Natural killer cell (primary cell): ENCODE results near the gene ABCC10. TPM values are rescaled to one million over a fixed set of nuclear protein-coding genes. Genes with fewer than 3 reads are reported as not detected.

Source experiments
- ATAC-seq, 3 donors: fragments of 150-1000 bp in 2 of 3; fragments of 200-7000 bp in 1 of 3; cut with Tn5 transposase; 1 replicate in 1 of 3; 2 replicates in 2 of 3; pipeline ENCODE4 v1.10.0; 2021; ENCODE audit warnings: mild to moderate bottlenecking in 2 of 3, moderate library complexity in 2 of 3
- DNase-seq, 2 donors: peaks; one replicate each; pipeline versions ENCODE4 v3.0.0 to v3.0.0-alpha.2; 2013 to 2021; ENCODE audit warnings: mixed read lengths in 1 of 2
- H3K27ac ChIP-seq: one replicate; pipeline ENCODE4 v1.5.1; 2013; ENCODE audit warnings: mild to moderate bottlenecking, low read length
- H3K27me3 ChIP-seq: one replicate; pipeline ENCODE4 v1.6.1; 2013; ENCODE audit warnings: low read length; ENCODE audit not compliant: control insufficient read depth, insufficient read depth
- H3K36me3 ChIP-seq: one replicate; pipeline ENCODE4 v1.6.1; 2013; ENCODE audit warnings: low read length; ENCODE audit not compliant: control insufficient read depth, insufficient read depth
- H3K4me1 ChIP-seq: one replicate; pipeline ENCODE4 v1.6.1; 2013; ENCODE audit warnings: low read length; ENCODE audit not compliant: control insufficient read depth, insufficient read depth
- H3K4me3 ChIP-seq: one replicate; pipeline ENCODE4 v1.5.1; 2013; ENCODE audit warnings: low read length
- H3K9me3 ChIP-seq: one replicate; pipeline ENCODE4 v1.6.1; 2013; ENCODE audit warnings: low read length; ENCODE audit not compliant: control insufficient read depth, insufficient read depth
- H3K27ac Mint-ChIP-seq, 2 donors: one replicate each; pipeline ENCODE4 v1.8.0; 2022; ENCODE audit warnings: mild to moderate bottlenecking in 2 of 2, mixed read lengths in 2 of 2, moderate library complexity in 1 of 2
- H3K27me3 Mint-ChIP-seq, 2 donors: one replicate each; pipeline ENCODE4 v1.8.0; 2022; ENCODE audit warnings: low read depth in 2 of 2, mixed read lengths in 2 of 2
- H3K36me3 Mint-ChIP-seq: one replicate; pipeline ENCODE4 v1.8.0; 2022; ENCODE audit warnings: mixed read lengths
- H3K4me1 Mint-ChIP-seq, 2 donors: one replicate each; pipeline ENCODE4 v1.8.0; 2022; ENCODE audit warnings: mixed read lengths in 2 of 2
- H3K4me3 Mint-ChIP-seq: one replicate; pipeline ENCODE4 v1.8.0; 2022; ENCODE audit warnings: mild to moderate bottlenecking, moderate library complexity, mixed read lengths
- H3K9me3 Mint-ChIP-seq, 2 donors: one replicate each; pipeline ENCODE4 v1.8.0; 2022; ENCODE audit warnings: mixed read lengths in 2 of 2
- CTCF ChIP-seq: fragments of 200-600 bp; IDR thresholded peaks from one replicate; pipeline ENCODE4 v1.8.0; 2022; ENCODE audit warnings: antibody characterized with exemption
- WGBS: methylation state at CpG from one replicate; pipeline ENCODE4 v1.1.7; 2013; ENCODE audit warnings: missing lambda C conversion rate; ENCODE audit not compliant: insufficient coverage; 5-methylcytosine and 5-hydroxymethylcytosine counted together
- intact Hi-C: fragments of 100-400 bp; cut with micrococcal nuclease; formaldehyde crosslinking; loops from one replicate; pipeline ENCODE4 v1.14.2; 2022
- total RNA-seq, 4 donors: library from RNA; stranded (reverse); fragments of 120-200 nt in 1 of 4; gene quantifications; one replicate each; pipeline versions ENCODE4 v1.2.3 to v1.2.4, GENCODE V29; 2013 to 2022

The ABCC10 gene
- total RNA-seq, 3 donors from 2014 or later (not counting 1 experiment from before 2014, with no cell fraction given): 74.6 to 90.5 (median 81.9) TPM

DNA sequence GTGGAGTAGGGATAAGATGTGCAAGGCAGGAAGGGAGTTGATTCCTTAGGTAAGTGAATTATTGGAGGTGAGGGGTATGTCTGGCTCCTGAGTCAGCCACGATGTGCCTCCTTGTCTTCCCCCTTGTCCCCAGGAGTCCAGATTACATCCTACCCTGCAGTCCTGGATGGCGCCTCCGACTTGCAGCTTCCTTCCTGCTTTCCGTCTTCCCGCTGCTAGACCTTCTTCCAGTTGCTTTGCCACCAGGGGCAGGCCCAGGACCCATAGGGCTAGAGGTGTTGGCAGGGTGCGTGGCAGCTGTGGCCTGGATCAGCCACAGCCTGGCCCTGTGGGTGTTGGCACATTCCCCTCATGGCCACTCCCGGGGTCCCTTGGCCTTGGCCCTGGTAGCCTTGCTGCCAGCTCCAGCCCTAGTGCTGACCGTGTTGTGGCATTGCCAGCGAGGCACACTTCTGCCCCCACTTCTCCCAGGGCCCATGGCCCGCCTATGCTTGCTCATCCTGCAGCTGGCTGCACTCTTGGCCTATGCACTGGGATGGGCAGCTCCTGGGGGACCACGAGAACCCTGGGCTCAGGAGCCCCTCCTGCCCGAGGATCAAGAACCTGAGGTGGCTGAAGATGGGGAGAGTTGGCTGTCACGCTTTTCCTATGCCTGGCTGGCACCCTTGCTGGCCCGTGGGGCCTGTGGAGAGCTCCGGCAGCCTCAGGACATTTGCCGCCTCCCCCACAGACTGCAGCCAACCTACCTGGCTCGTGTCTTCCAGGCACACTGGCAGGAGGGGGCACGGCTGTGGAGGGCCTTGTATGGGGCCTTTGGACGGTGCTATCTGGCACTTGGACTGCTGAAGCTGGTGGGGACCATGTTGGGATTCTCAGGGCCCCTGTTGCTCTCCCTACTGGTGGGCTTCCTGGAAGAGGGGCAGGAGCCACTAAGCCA, 4.9 kb downstream of the ABCC10 start:
- WGBS: 95% methylated on average over 19 of the region's 19 CpGs
- Mint-ChIP-seq H3K4me1 (peaks cover 15 to 25% of the 10 kb centered on the region in 2 donors), H3K27ac (no peak overlapping the region), H3K36me3 (no peaks in the 10 kb centered on the region), H3K27me3 (no peaks in the 10 kb centered on the region), H3K4me3 (no peak overlapping the region), H3K9me3 (no peaks in the 10 kb centered on the region)
- DNase-seq (no peak), ATAC-seq (no peak)
- peaks cover 19% of the 10 kb centered on the region for H3K4me1 ChIP-seq
- no peak overlapping the region for H3K4me3 ChIP-seq
- H3K27ac ChIP-seq: no peak overlapping the region
- intact Hi-C loops: no loop called here
- H3K9me3 ChIP-seq: no peaks in the 10 kb centered on the region
- no peak for TF ChIP-seq CTCF
- H3K36me3 ChIP-seq: peaks cover 27% of the 10 kb centered on the region
- H3K27me3 ChIP-seq: no peaks in the 10 kb centered on the region

- H3K27me3 ChIP-seq: no peaks in the 10 kb centered on the region
- Mint-ChIP-seq H3K4me1 (peaks cover 10 to 19% of the 10 kb centered on the region in 2 donors), H3K4me3 (no peak overlapping the region), H3K27ac (no peak overlapping the region), H3K27me3 (no peaks in the 10 kb centered on the region), H3K9me3 (no peaks in the 10 kb centered on the region), H3K36me3 (no peaks in the 10 kb centered on the region)
- ATAC-seq: no peak
- intact Hi-C loops: no loop called here
- no peaks in the 10 kb centered on the region for H3K9me3 ChIP-seq
- TF ChIP-seq CTCF: no peak
- no peak overlapping the region for H3K4me3 ChIP-seq
- 89% methylated on average over 8 of the region's 8 CpGs for WGBS
- H3K27ac ChIP-seq: no peak overlapping the region
- peaks cover 16% of the 10 kb centered on the region for H3K4me1 ChIP-seq
- no peak for DNase-seq
- peaks cover 30% of the 10 kb centered on the region for H3K36me3 ChIP-seq
Measured at GRCh38 chr6:43433148-43433547, 5.8 kb downstream of the ABCC10 start.

GRCh38 chr6:43434001-43434840, 6.9 kb downstream of the ABCC10 start:
- Histone ChIP-seq H3K4me3 (no peak overlapping the region), H3K27ac (no peak overlapping the region), H3K4me1 (peaks cover 6% of the 10 kb centered on the region), H3K27me3 (no peaks in the 10 kb centered on the region), H3K9me3 (no peaks in the 10 kb centered on the region), H3K36me3 (peaks cover 40% of the 10 kb centered on the region)
- ATAC-seq (no peak), DNase-seq (no peak)
- no peaks in the 10 kb centered on the region for H3K36me3 Mint-ChIP-seq
- intact Hi-C loops: no loop called here
- H3K27ac Mint-ChIP-seq: no peak overlapping the region
- no peak overlapping the region for H3K4me3 Mint-ChIP-seq
- no peaks in the 10 kb centered on the region for H3K9me3 Mint-ChIP-seq
- 91% methylated on average over 15 of the region's 15 CpGs for WGBS
- H3K4me1 Mint-ChIP-seq: peaks cover 0 to 8% of the 10 kb centered on the region in 2 donors
- no peak for TF ChIP-seq CTCF
- H3K27me3 Mint-ChIP-seq: no peaks in the 10 kb centered on the region
